Mesodermal cell (in vitro differentiated cells): ENCODE data around the gene CARMIL3.
"Not testable (repeated sequence)": the region's sequence is repeated elsewhere in the genome, so short reads cannot be mapped to it uniquely, and the experiment has no call there.

ENCODE experiments used
- H3K27ac ChIP-seq: 2 replicates; pipeline ENCODE4 v1.7.0; 2013; ENCODE audit warnings: mild to moderate bottlenecking, low read depth, low read length, moderate library complexity; ENCODE audit not compliant: severe bottlenecking
- H3K36me3 ChIP-seq: 2 replicates; pipeline ENCODE4 v1.7.1; 2013; ENCODE audit warnings: mild to moderate bottlenecking, low read length, moderate library complexity; ENCODE audit not compliant: control insufficient read depth, insufficient read depth
- H3K4me1 ChIP-seq: one replicate; pipeline ENCODE4 v1.7.1; 2013; ENCODE audit warnings: mild to moderate bottlenecking, low read length; ENCODE audit not compliant: insufficient read depth, control insufficient read depth, poor library complexity, severe bottlenecking
- H3K4me3 ChIP-seq: 2 replicates; pipeline ENCODE4 v1.7.0; 2013; ENCODE audit warnings: low read length, control low read depth, mild to moderate bottlenecking; ENCODE audit not compliant: insufficient read depth, poor library complexity, severe bottlenecking; ENCODE audit errors: extremely low read depth
- H3K9me3 ChIP-seq: 2 replicates; pipeline ENCODE4 v1.7.1; 2013; ENCODE audit warnings: mild to moderate bottlenecking, low read length, moderate library complexity; ENCODE audit not compliant: control insufficient read depth
- WGBS, 2 experiments: methylation state at CpG; one replicate each; pipeline ENCODE4 v1.1.5; 2013; ENCODE audit warnings: missing lambda C conversion rate in 2 of 2; ENCODE audit not compliant: insufficient coverage in 2 of 2; 5-methylcytosine and 5-hydroxymethylcytosine counted together

Gene CARMIL3

GRCh38 chr14:24040692-24041091, 11.1 kb upstream of the CARMIL3 start:
- Histone ChIP-seq H3K9me3 (no peaks in the 10 kb centered on the region), H3K27ac (no peak overlapping the region), H3K4me1 (peaks cover 3% of the 10 kb centered on the region), H3K36me3 (no peaks in the 10 kb centered on the region), H3K4me3 (no peak overlapping the region)
- WGBS, 2 experiments: 38 to 60% methylated on average over 1 to 2 of the region's 2 CpGs

- no peaks in the 10 kb centered on the region for H3K36me3 ChIP-seq
- 61 to 77% methylated on average over 4 to 5 of the region's 5 CpGs for WGBS, 2 experiments
- no peaks in the 10 kb centered on the region for H3K4me1 ChIP-seq
- no peak overlapping the region for H3K4me3 ChIP-seq
- H3K9me3 ChIP-seq: no peaks in the 10 kb centered on the region
- H3K27ac ChIP-seq: no peak overlapping the region
Measured at GRCh38 chr14:24042746-24043145, 9.1 kb upstream of the CARMIL3 start.

GRCh38 chr14:24049002-24049401, 2.8 kb upstream of the CARMIL3 start:
- 100% methylated on average over 2 of the region's 2 CpGs; no CpG with 5 or more reads in 1 of the 2 experiments for WGBS, 2 experiments
- H3K9me3 ChIP-seq, H3K27ac ChIP-seq, H3K36me3 ChIP-seq, H3K4me3 ChIP-seq, H3K4me1 ChIP-seq: not testable (repeated sequence)

- H3K4me3 ChIP-seq: not testable (repeated sequence)
- 86 to 100% methylated on average over 1 to 2 of the region's 8 CpGs for WGBS, 2 experiments
Measured at GRCh38 chr14:24050753-24051152, 1.1 kb upstream of the CARMIL3 start.

GRCh38 chr14:24051176-24051788, 527 bp upstream of the CARMIL3 start:
- H3K27ac ChIP-seq: no peak overlapping the region
- H3K4me1 ChIP-seq: no peaks in the 10 kb centered on the region
- WGBS, 2 experiments: 20 to 21% methylated on average over 8 to 13 of the region's 20 CpGs
- peak overlapping the region; percentile 54 for H3K4me3 ChIP-seq
- H3K9me3 ChIP-seq: no peaks in the 10 kb centered on the region
- H3K36me3 ChIP-seq: no peaks in the 10 kb centered on the region

More at GRCh38 chr14:24050753-24051152, 1.1 kb upstream of the CARMIL3 start:
- not testable (repeated sequence) for H3K9me3 ChIP-seq, H3K27ac ChIP-seq, H3K4me1 ChIP-seq, H3K36me3 ChIP-seq

GRCh38 chr14:24052656-24053547, 1.1 kb downstream of the CARMIL3 start:
- WGBS, 2 experiments: 66 to 79% methylated on average over 8 to 14 of the region's 20 CpGs
- Histone ChIP-seq H3K36me3 (no peaks in the 10 kb centered on the region), H3K4me3 (peak overlapping the region; percentile 54), H3K27ac (no peak overlapping the region), H3K4me1 (no peaks in the 10 kb centered on the region), H3K9me3 (no peaks in the 10 kb centered on the region)

- H3K36me3 ChIP-seq: no peaks in the 10 kb centered on the region
- WGBS, 2 experiments: 87 to 89% methylated on average over 8 of the region's 10 CpGs
- no peaks in the 10 kb centered on the region for H3K4me1 ChIP-seq
- no peak overlapping the region for H3K27ac ChIP-seq
- no peaks in the 10 kb centered on the region for H3K9me3 ChIP-seq
- H3K4me3 ChIP-seq: no peak overlapping the region
Measured at GRCh38 chr14:24053548-24054323, 1.9 kb downstream of the CARMIL3 start.

GRCh38 chr14:24054324-24054641, 2.5 kb downstream of the CARMIL3 start:
- Histone ChIP-seq H3K27ac (no peak overlapping the region), H3K9me3 (no peaks in the 10 kb centered on the region), H3K36me3 (no peaks in the 10 kb centered on the region), H3K4me1 (no peaks in the 10 kb centered on the region), H3K4me3 (no peak overlapping the region)
- 84 to 85% methylated on average over 6 of the region's 6 CpGs for WGBS, 2 experiments

- Histone ChIP-seq H3K9me3 (no peaks in the 10 kb centered on the region), H3K4me3 (no peak overlapping the region), H3K27ac (no peak overlapping the region), H3K4me1 (no peaks in the 10 kb centered on the region), H3K36me3 (no peaks in the 10 kb centered on the region)
- WGBS, 2 experiments: 96 to 100% methylated on average over 1 to 6 of the region's 9 CpGs
Measured at GRCh38 chr14:24054646-24055045, 2.8 kb downstream of the CARMIL3 start.

- Histone ChIP-seq H3K9me3 (no peaks in the 10 kb centered on the region), H3K4me3 (no peak overlapping the region), H3K27ac (no peak overlapping the region), H3K36me3 (no peaks in the 10 kb centered on the region), H3K4me1 (no peaks in the 10 kb centered on the region)
- 77 to 81% methylated on average over 5 to 10 of the region's 10 CpGs for WGBS, 2 experiments
Measured at GRCh38 chr14:24055971-24056799, 4.4 kb downstream of the CARMIL3 start.
